Uterus (tissue), 2 donors: ENCODE measurements around the gene MDFIC.
"Not testable (repeated sequence)": the region's sequence is repeated elsewhere in the genome, so short reads cannot be mapped to it uniquely, and the experiment has no call there.

Source experiments
- POLR2A ChIP-seq, 2 donors: fragments of 450-650 bp; IDR thresholded peaks; one replicate each; pipeline ENCODE4 v1.6.1; 2016; ENCODE audit warnings: antibody characterized with exemption in 2 of 2, mild to moderate bottlenecking in 1 of 2, moderate library complexity in 1 of 2
- TF ChIP-seq, protein P1 (sequence below), 4 experiments: fragments of 200-600 bp in 2 of 4; fragments of 450-650 bp in 2 of 4; sonication (generic) in 2 of 4; IDR thresholded peaks; one replicate each; pipeline ENCODE4 v1.5.1; 2016 to 2019; ENCODE audit warnings: antibody characterized with exemption in 4 of 4, mild to moderate bottlenecking in 2 of 4, moderate library complexity in 1 of 4

DNA sequence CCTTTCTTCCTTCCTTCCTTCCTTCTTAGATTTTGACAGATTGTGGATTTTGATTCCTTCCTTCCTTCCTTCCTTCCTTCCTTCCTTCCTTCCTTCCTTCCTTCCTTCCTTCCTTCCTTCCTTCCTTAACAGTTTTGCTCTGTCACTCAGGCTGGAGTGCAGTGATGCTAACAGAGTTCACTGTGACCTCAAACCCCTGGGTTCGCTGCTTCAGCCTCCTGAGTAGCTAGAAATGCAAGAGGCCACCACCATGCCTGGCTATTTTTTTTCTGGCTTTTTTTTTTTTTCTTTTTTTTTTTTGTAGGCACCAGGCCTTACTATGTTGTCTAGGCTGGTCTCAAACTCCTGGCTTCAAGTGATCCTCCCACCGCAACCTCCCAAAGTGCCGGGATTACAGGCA is 32.8 kb upstream of the MDFIC start:
- TF ChIP-seq, protein P1, sequence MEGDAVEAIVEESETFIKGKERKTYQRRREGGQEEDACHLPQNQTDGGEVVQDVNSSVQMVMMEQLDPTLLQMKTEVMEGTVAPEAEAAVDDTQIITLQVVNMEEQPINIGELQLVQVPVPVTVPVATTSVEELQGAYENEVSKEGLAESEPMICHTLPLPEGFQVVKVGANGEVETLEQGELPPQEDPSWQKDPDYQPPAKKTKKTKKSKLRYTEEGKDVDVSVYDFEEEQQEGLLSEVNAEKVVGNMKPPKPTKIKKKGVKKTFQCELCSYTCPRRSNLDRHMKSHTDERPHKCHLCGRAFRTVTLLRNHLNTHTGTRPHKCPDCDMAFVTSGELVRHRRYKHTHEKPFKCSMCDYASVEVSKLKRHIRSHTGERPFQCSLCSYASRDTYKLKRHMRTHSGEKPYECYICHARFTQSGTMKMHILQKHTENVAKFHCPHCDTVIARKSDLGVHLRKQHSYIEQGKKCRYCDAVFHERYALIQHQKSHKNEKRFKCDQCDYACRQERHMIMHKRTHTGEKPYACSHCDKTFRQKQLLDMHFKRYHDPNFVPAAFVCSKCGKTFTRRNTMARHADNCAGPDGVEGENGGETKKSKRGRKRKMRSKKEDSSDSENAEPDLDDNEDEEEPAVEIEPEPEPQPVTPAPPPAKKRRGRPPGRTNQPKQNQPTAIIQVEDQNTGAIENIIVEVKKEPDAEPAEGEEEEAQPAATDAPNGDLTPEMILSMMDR (IDR thresholded peaks at IDR 0.05) = not testable (repeated sequence)
- TF ChIP-seq POLR2A (IDR thresholded peaks at IDR 0.05) = not testable (repeated sequence)
